GM12892 (cell line): ENCODE measurements around the gene DPP6.
"Not testable (repeated sequence)": the region's sequence is repeated elsewhere in the genome, so short reads cannot be mapped to it uniquely, and the experiment has no call there.

Source experiments
- POLR2A ChIP-seq: IDR thresholded peaks from 2 replicates; pipeline ENCODE4 v1.6.1; 2011; ENCODE audit warnings: low read depth, low read length, control low read depth
- POLR2AphosphoS5 ChIP-seq: IDR thresholded peaks from 2 replicates; pipeline ENCODE4 v1.6.1; 2011; ENCODE audit warnings: low read depth, low read length, control low read depth

DNA sequence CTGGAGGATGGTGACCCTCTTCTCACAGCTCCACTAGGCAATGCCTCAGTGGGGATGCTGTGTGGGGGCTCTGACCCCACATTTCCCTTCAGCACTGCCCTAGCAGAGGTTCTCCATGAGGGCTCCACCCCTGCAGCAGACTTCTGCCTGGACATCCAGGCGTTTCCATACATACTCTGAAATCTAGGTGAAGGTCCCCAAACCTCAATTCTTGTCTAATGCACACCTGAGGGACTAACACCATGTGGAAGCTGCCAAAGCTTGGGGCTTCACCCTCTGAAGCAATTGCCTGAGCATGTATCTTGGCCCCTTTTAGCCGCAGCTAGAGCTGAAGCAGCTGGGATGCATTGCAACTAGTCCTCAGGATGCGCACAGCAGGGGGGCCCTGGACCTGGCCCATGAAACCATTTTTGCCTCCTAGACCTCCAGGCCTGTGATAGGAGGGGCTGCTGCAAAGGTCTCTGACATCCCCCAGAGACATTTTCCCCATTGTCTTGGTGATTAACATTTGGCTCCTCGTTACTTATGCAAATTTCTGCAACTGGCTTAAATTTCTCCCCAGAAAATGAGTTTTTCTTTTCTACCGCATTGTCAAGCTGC lies 882.3 kb downstream of the DPP6 start:
- TF ChIP-seq POLR2A, POLR2AphosphoS5: not testable (repeated sequence)
